Measurements from ENCODE around the gene CCT3.

CCT3 gene

GRCh38 chr1:156286061-156286460, 52.0 kb downstream of the CCT3 start:
- TF ChIP-seq CTCF (IDR thresholded peaks at IDR 0.05; ENCODE audit: low read depth, low read length, missing control alignments) = no peak
- DNase-seq (ENCODE audit: extremely low read depth, low read depth) = no peak
- no peak overlapping the region for H3K4me3 ChIP-seq (replicated peaks; ENCODE audit: low read depth, low read length)

- DNase-seq (ENCODE audit: extremely low read depth, low read depth) = no peak
- no peak overlapping the region for H3K4me3 ChIP-seq (replicated peaks; ENCODE audit: low read depth, low read length)
- TF ChIP-seq CTCF (IDR thresholded peaks at IDR 0.05; ENCODE audit: low read depth, low read length, missing control alignments) = no peak
Observed at GRCh38 chr1:156285437-156285836, 52.7 kb downstream of the CCT3 start.

GRCh38 chr1:156284757-156285156, 53.3 kb downstream of the CCT3 start:
- TF ChIP-seq CTCF (IDR thresholded peaks at IDR 0.05; ENCODE audit: low read depth, low read length, missing control alignments) = no peak
- DNase-seq (ENCODE audit: extremely low read depth, low read depth) = no peak
- no peak overlapping the region for H3K4me3 ChIP-seq (replicated peaks; ENCODE audit: low read depth, low read length)

GRCh38 chr1:156284112-156284511, 54.0 kb downstream of the CCT3 start, which contains the start of gene TMEM79:
Gene TMEM79, plus strand, starts transcription at chr1:156284325. Its CDS starts 902 bp downstream, at chr1:156285227.
- TF ChIP-seq CTCF (IDR thresholded peaks at IDR 0.05; ENCODE audit: low read depth, low read length, missing control alignments) = no peak
- DNase-seq (ENCODE audit: extremely low read depth, low read depth) = no peak
- peak within 1 kb of the TSS; percentile 77 for H3K4me3 ChIP-seq (replicated peaks; ENCODE audit: low read depth, low read length)

- H3K4me3 ChIP-seq (replicated peaks; ENCODE audit: low read depth, low read length) = peak overlapping the region; percentile 77
- DNase-seq (ENCODE audit: extremely low read depth, low read depth) = no peak
- TF ChIP-seq CTCF (IDR thresholded peaks at IDR 0.05; ENCODE audit: low read depth, low read length, missing control alignments) = no peak
Observed at GRCh38 chr1:156283521-156283920, 54.6 kb downstream of the CCT3 start.

GRCh38 chr1:156282479-156283222, 55.4 kb downstream of the CCT3 start, which contains the start of gene SMG5:
Gene SMG5, minus strand, starts transcription at chr1:156282825. Its CDS starts 145 bp downstream, at chr1:156282680.
- no peak for TF ChIP-seq CTCF (IDR thresholded peaks at IDR 0.05; ENCODE audit: low read depth, low read length, missing control alignments)
- peak; percentile 98 for DNase-seq (ENCODE audit: extremely low read depth, low read depth)
- peak within 1 kb of the TSS; percentile 77 for H3K4me3 ChIP-seq (replicated peaks; ENCODE audit: low read depth, low read length)

Measured in HFF-Myc (cell line).